Stomach (tissue), 9 donors: ENCODE measurements around the gene SPAG17. TPM values are rescaled to one million over a fixed set of nuclear protein-coding genes. Genes with fewer than 3 reads are reported as not detected.
A peak's percentile ranks its signal among the peaks of the same experiment; 100 is the strongest.

Experiments
- DNase-seq, 2 donors: peaks; one replicate each; pipeline versions ENCODE4 v3.0.0 to v3.0.0-alpha.2; 2013 to 2019
- H3K27ac ChIP-seq, 5 donors: fragments of 200-600 bp in 4 of 5; sonication (generic) in 4 of 5; one replicate each; pipeline ENCODE4 v1.5.1; 2013 to 2019; ENCODE audit warnings: mild to moderate bottlenecking in 1 of 5, moderate library complexity in 1 of 5
- H3K27me3 ChIP-seq, 3 donors: fragments of 200-600 bp; sonication (generic); one replicate each; pipeline ENCODE4 v1.5.1; 2017 to 2019; ENCODE audit warnings: mixed run types in 1 of 3
- H3K36me3 ChIP-seq, 4 donors: fragments of 200-600 bp; sonication (generic); 1 replicate in 3 of 4; 2 replicates in 1 of 4; pipeline ENCODE4 v1.5.1; 2016 to 2019
- H3K4me1 ChIP-seq, 4 donors: fragments of 200-600 bp; sonication (generic); one replicate each; pipeline ENCODE4 v1.5.1; 2016 to 2019
- H3K4me3 ChIP-seq, 4 donors: fragments of 200-600 bp; sonication (generic) in 3 of 4; one replicate each; pipeline ENCODE4 v1.5.1; 2016 to 2019; ENCODE audit warnings: mild to moderate bottlenecking in 1 of 4
- H3K9me3 ChIP-seq, 4 donors: fragments of 200-600 bp; sonication (generic); one replicate each; pipeline ENCODE4 v1.5.1; 2016 to 2019
- CTCF ChIP-seq, 7 experiments: fragments of 450-650 bp in 4 of 7; fragments of 200-600 bp in 3 of 7; sonication (generic) in 3 of 7; IDR thresholded peaks; one replicate each; pipeline ENCODE4 v1.5.1; 2016 to 2019; ENCODE audit warnings: antibody characterized with exemption in 7 of 7, control low read depth in 2 of 7, mild to moderate bottlenecking in 1 of 7
- EP300 ChIP-seq: sonication (generic); formaldehyde crosslinking; IDR thresholded peaks from one replicate; pipeline ENCODE4 v1.6.1; 2017; ENCODE audit warnings: antibody characterized with exemption
- POLR2A ChIP-seq, 4 donors: fragments of 450-650 bp; IDR thresholded peaks; one replicate each; pipeline ENCODE4 v1.6.1; 2016; ENCODE audit warnings: antibody characterized with exemption in 4 of 4, control low read depth in 2 of 4, mild to moderate bottlenecking in 1 of 4, moderate library complexity in 1 of 4
- POLR2AphosphoS5 ChIP-seq, 3 donors: sonication (generic); formaldehyde crosslinking; IDR thresholded peaks; one replicate each; pipeline ENCODE4 v1.6.1; 2016; ENCODE audit warnings: antibody characterized with exemption in 3 of 3
- WGBS, 5 donors: extraction: QIAGEN DNeasy Blood & Tissue Kit in 3 of 5; methylation state at CpG; one replicate each; pipeline versions ENCODE4 v1.1.5 to v1.1.7; 2013 to 2018; 5-methylcytosine and 5-hydroxymethylcytosine counted together
- intact Hi-C: fragments of 100-400 bp; cut with DNase I; formaldehyde crosslinking; loops from one replicate; pipeline ENCODE4 v1.15.1; 2023; ENCODE audit warnings: low total_unique reads
- polyA plus RNA-seq, 3 donors: library from polyadenylated mRNA; stranded (reverse); fragments of 200-250 nt; gene quantifications; one replicate each; pipeline ENCODE4 v1.2.3, GENCODE V29; 2013
- total RNA-seq, 5 donors: library from RNA; depleted of rRNA; stranded (reverse); fragments of >200 nt; gene quantifications; one replicate each; pipeline versions ENCODE4 v1.1.0 to v1.2.3, GENCODE V29; 2014 to 2016
- donor health status: healthy with polysubstance abuse.
- donor health status: Bipolar disorder and iron deficiency.
- donor health status: healthy.

The SPAG17 gene
- total and polyA plus RNA-seq, 8 donors, result under 0.01 to 8.9 (median 5.0) TPM; not detected in 5

- H3K4me3 ChIP-seq, result no peak overlapping the region
- no peaks in the 10 kb centered on the region for H3K27me3 ChIP-seq
- H3K9me3 ChIP-seq, result no peaks in the 10 kb centered on the region
- 80 to 93% (median 87%) methylated on average over 2 of the region's 2 CpGs for WGBS, 5 donors
- no peak overlapping the region for H3K27ac ChIP-seq
- no peak for DNase-seq
- no peaks in the 10 kb centered on the region for H3K36me3 ChIP-seq
- intact Hi-C loops, result no loop called here
- peaks cover 0 to 8% (median 2%) of the 10 kb centered on the region in 4 donors for H3K4me1 ChIP-seq
- no peak for TF ChIP-seq EP300
- TF ChIP-seq CTCF (IDR thresholded peaks at IDR 0.05), result no peak
- TF ChIP-seq POLR2A (IDR thresholded peaks at IDR 0.05), result no peak
- no peak for TF ChIP-seq POLR2AphosphoS5 (IDR thresholded peaks at IDR 0.05)
Observed at GRCh38 chr1:118084400-118084799, 100.6 kb downstream of the SPAG17 start.

GRCh38 chr1:118082984-118083383, 102.0 kb downstream of the SPAG17 start:
- 90 to 96% (median 91%) methylated on average over 5 of the region's 5 CpGs for WGBS, 5 donors
- no peak overlapping the region for H3K4me3 ChIP-seq
- peaks cover 0 to 8% (median 2%) of the 10 kb centered on the region in 4 donors for H3K4me1 ChIP-seq
- intact Hi-C loops, result no loop called here
- DNase-seq, result no peak
- H3K27me3 ChIP-seq, result no peaks in the 10 kb centered on the region
- no peaks in the 10 kb centered on the region for H3K9me3 ChIP-seq
- H3K36me3 ChIP-seq, result no peaks in the 10 kb centered on the region
- H3K27ac ChIP-seq, result no peak overlapping the region
- TF ChIP-seq EP300, result no peak
- TF ChIP-seq POLR2A (IDR thresholded peaks at IDR 0.05), result no peak
- TF ChIP-seq POLR2AphosphoS5 (IDR thresholded peaks at IDR 0.05), result no peak
- TF ChIP-seq CTCF (IDR thresholded peaks at IDR 0.05), result no peak

GRCh38 chr1:118081387-118081786, 103.6 kb downstream of the SPAG17 start:
- TF ChIP-seq POLR2AphosphoS5 (IDR thresholded peaks at IDR 0.05), result no peak
- no peak for TF ChIP-seq POLR2A (IDR thresholded peaks at IDR 0.05)
- TF ChIP-seq CTCF (IDR thresholded peaks at IDR 0.05), result no peak
- Histone ChIP-seq H3K4me3 (no peak overlapping the region), H3K4me1 (peaks cover 0 to 8% (median 2%) of the 10 kb centered on the region in 4 donors), H3K27ac (no peak overlapping the region), H3K9me3 (no peaks in the 10 kb centered on the region), H3K36me3 (no peaks in the 10 kb centered on the region), H3K27me3 (no peaks in the 10 kb centered on the region)
- 15 to 25% (median 17%) methylated on average over 3 of the region's 3 CpGs for WGBS, 5 donors
- intact Hi-C loops, result no loop called here
- DNase-seq, result peak in 1 of 2 donors; percentile 18

GRCh38 chr1:118077331-118078045, 107.5 kb downstream of the SPAG17 start:
- Histone ChIP-seq H3K9me3 (no peaks in the 10 kb centered on the region), H3K27ac (no peak overlapping the region), H3K4me1 (peaks cover 0 to 8% (median 2%) of the 10 kb centered on the region in 4 donors), H3K4me3 (no peak overlapping the region), H3K27me3 (no peaks in the 10 kb centered on the region), H3K36me3 (no peaks in the 10 kb centered on the region)
- WGBS, 5 donors, result 33 to 64% (median 39%) methylated on average over 2 of the region's 2 CpGs
- TF ChIP-seq CTCF (IDR thresholded peaks at IDR 0.05) (peak in 4 of 7 experiments; percentile 4 to 53 (median 40)), POLR2A (IDR thresholded peaks at IDR 0.05) (no peak), EP300 (no peak), POLR2AphosphoS5 (IDR thresholded peaks at IDR 0.05) (no peak)
- peak in 1 of 2 donors; percentile 67 for DNase-seq
- intact Hi-C loops, result no loop called here
